Loucy (cell line): ENCODE measurements around the gene LRRC59.
"Not testable (repeated sequence)": the region's sequence is repeated elsewhere in the genome, so short reads cannot be mapped to it uniquely, and the experiment has no call there.

Source experiments
- H2AFZ ChIP-seq: fragments of 200-600 bp; sonication (generic); 2 replicates; pipeline ENCODE4 v1.6.0; 2016; ENCODE audit warnings: antibody characterized with exemption, mild to moderate bottlenecking, low read length, moderate library complexity
- H3F3A ChIP-seq: fragments of 200-600 bp; 2 replicates; pipeline ENCODE4 v1.6.0; 2016; ENCODE audit warnings: antibody characterized with exemption, low read depth, mild to moderate bottlenecking
- H3K27me3 ChIP-seq: fragments of 200-600 bp; sonication (generic); 2 replicates; pipeline ENCODE4 v1.6.1; 2014; ENCODE audit warnings: low read length, mild to moderate bottlenecking; ENCODE audit not compliant: insufficient read depth, poor library complexity, severe bottlenecking
- H3K36me3 ChIP-seq: fragments of 200-600 bp; sonication (generic); 2 replicates; pipeline ENCODE4 v1.6.1; 2016; ENCODE audit warnings: low read length; ENCODE audit not compliant: insufficient read depth
- H3K4me1 ChIP-seq: fragments of 200-600 bp; sonication (generic); 2 replicates; pipeline ENCODE4 v1.5.1; 2014; ENCODE audit warnings: low read length, mild to moderate bottlenecking; ENCODE audit not compliant: insufficient read depth, poor library complexity, severe bottlenecking
- H3K4me2 ChIP-seq: fragments of 200-600 bp; sonication (generic); 2 replicates; pipeline ENCODE4 v1.6.0; 2014; ENCODE audit warnings: antibody characterized with exemption, low read length, low read depth, mild to moderate bottlenecking; ENCODE audit not compliant: poor library complexity, severe bottlenecking
- H3K4me3 ChIP-seq: fragments of 200-600 bp; sonication (generic); 2 replicates; pipeline ENCODE4 v1.5.1; 2014; ENCODE audit warnings: low read length, mild to moderate bottlenecking, mixed read lengths; ENCODE audit not compliant: poor library complexity, severe bottlenecking
- H3K79me2 ChIP-seq: fragments of 200-600 bp; sonication (generic); 2 replicates; pipeline ENCODE4 v1.6.1; 2014; ENCODE audit warnings: low read length; ENCODE audit not compliant: insufficient read depth
- H3K9ac ChIP-seq: fragments of 200-600 bp; sonication (generic); 2 replicates; pipeline ENCODE4 v1.6.0; 2014; ENCODE audit warnings: mild to moderate bottlenecking, low read depth, low read length, moderate library complexity; ENCODE audit not compliant: poor library complexity, severe bottlenecking
- H3K9me2 ChIP-seq: fragments of 200-600 bp; sonication (generic); replicated peaks from 2 replicates; pipeline ENCODE4 v1.6.1; 2016; ENCODE audit warnings: low read depth, low read length, mixed read lengths
- H3K9me3 ChIP-seq: fragments of 200-600 bp; sonication (generic); 2 replicates; pipeline ENCODE4 v1.6.1; 2014; ENCODE audit warnings: mild to moderate bottlenecking, antibody characterized with exemption, low read length, low read depth; ENCODE audit not compliant: insufficient read depth
- H4K20me1 ChIP-seq: fragments of 200-600 bp; sonication (generic); 2 replicates; pipeline ENCODE4 v1.6.0; 2014; ENCODE audit warnings: antibody characterized with exemption, low read length, mild to moderate bottlenecking; ENCODE audit not compliant: insufficient read depth, poor library complexity, severe bottlenecking
- EZH2phosphoT487 ChIP-seq: fragments of 200-600 bp; IDR thresholded peaks from 2 replicates; pipeline ENCODE4 v1.6.1; 2018; ENCODE audit warnings: antibody characterized with exemption, mild to moderate bottlenecking, moderate library complexity, borderline replicate concordance
- TF ChIP-seq, protein P1 (sequence below): fragments of 200-600 bp; sonication (generic); conservative IDR thresholded peaks from 2 replicates; pipeline ENCODE4 v1.5.1; 2014; ENCODE audit warnings: mild to moderate bottlenecking, antibody characterized with exemption, low read length

Gene LRRC59

DNA sequence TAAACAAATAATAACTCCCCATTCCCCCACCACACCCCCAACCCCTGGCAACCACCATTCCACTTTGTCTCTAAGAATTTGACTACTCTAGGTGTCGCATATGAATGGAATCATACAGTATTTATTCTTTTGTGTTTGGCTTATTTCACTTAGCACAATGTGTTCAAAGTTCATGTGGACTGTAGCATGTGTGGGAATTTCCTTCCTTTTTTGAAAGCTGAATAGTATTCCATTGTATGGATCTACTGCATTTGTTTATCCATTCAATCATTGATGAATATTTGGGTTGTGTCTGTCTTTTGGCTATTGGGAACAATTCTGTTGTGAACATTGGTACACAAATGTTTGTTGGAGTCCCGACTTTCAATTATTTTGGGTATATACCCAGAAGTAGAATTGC is 25.4 kb upstream of the LRRC59 start:
- Histone ChIP-seq H3K4me1 (peaks cover 49% of the 10 kb centered on the region), H3K9ac (no peak overlapping the region), H3K36me3 (no peaks in the 10 kb centered on the region), H3K9me3 (no peaks in the 10 kb centered on the region), H3K9me2 (no peaks in the 10 kb centered on the region), H3K27me3 (no peaks in the 10 kb centered on the region), H3K79me2 (peaks cover 24% of the 10 kb centered on the region), H3K4me2 (no peak overlapping the region), H4K20me1 (no peaks in the 10 kb centered on the region), H2AFZ (no peak overlapping the region), H3K4me3 (no peak overlapping the region), H3F3A (peaks cover 15% of the 10 kb centered on the region)
- TF ChIP-seq EZH2phosphoT487 = no peak
- TF ChIP-seq, protein P1, sequence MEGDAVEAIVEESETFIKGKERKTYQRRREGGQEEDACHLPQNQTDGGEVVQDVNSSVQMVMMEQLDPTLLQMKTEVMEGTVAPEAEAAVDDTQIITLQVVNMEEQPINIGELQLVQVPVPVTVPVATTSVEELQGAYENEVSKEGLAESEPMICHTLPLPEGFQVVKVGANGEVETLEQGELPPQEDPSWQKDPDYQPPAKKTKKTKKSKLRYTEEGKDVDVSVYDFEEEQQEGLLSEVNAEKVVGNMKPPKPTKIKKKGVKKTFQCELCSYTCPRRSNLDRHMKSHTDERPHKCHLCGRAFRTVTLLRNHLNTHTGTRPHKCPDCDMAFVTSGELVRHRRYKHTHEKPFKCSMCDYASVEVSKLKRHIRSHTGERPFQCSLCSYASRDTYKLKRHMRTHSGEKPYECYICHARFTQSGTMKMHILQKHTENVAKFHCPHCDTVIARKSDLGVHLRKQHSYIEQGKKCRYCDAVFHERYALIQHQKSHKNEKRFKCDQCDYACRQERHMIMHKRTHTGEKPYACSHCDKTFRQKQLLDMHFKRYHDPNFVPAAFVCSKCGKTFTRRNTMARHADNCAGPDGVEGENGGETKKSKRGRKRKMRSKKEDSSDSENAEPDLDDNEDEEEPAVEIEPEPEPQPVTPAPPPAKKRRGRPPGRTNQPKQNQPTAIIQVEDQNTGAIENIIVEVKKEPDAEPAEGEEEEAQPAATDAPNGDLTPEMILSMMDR = no peak

- Histone ChIP-seq H3K4me2 (peak overlapping the region; percentile 75), H2AFZ (peak overlapping the region; percentile 79)
Measured at GRCh38 chr17:50421308-50422051, 24.2 kb upstream of the LRRC59 start.

DNA sequence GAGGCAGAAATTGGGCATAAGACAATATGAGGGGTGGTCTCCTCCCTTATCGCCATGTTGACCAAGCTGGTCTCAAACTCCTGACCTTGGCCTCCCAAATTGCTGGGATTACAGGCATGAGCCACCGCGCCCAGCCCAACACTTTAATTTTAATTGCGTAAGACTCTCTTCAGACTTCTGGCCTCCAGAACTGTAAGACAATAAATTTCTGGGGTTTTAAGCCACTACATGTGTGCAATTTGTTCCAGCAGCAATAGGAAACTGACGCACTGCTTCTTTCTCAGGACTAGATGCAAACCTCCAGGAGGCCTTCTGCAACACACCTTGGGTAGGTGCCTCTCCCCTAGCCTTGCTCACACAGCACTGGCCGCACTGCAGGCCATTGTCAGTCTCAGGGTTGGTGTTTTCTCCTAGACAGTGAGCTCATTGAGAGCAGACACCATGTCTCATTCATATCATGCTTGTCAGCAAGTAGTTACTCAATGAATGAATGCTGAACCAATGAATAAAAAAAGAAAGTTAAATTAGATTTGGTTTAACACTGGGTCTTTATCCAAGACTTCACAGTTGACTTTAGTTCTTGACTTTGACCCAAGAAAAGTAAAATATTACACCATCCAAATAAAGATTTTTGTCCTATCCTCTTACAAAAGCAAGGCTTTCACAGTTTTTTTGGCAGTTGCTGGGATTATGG is 23.2 kb upstream of the LRRC59 start:
- Histone ChIP-seq H3K4me1 (peaks cover 38% of the 10 kb centered on the region), H3K9ac (peak overlapping the region; percentile 69), H4K20me1 (no peaks in the 10 kb centered on the region), H3K27me3 (no peaks in the 10 kb centered on the region), H3K79me2 (peaks cover 11% of the 10 kb centered on the region), H3K36me3 (no peaks in the 10 kb centered on the region), H2AFZ (peak overlapping the region; percentile 79; the same call in 1 of the 2 replicates), H3K4me3 (peak overlapping the region; percentile 70), H3F3A (peaks cover 11% of the 10 kb centered on the region), H3K4me2 (peak overlapping the region; percentile 75), H3K9me3 (no peaks in the 10 kb centered on the region), H3K9me2 (no peaks in the 10 kb centered on the region)
- TF ChIP-seq, protein P1 = no peak
- TF ChIP-seq EZH2phosphoT487 = no peak

More at GRCh38 chr17:50421308-50422051, 24.2 kb upstream of the LRRC59 start:
- Histone ChIP-seq H3K79me2 (peaks cover 14% of the 10 kb centered on the region), H3K9ac (peak overlapping the region; percentile 69), H3K27me3 (no peaks in the 10 kb centered on the region), H4K20me1 (no peaks in the 10 kb centered on the region), H3K36me3 (no peaks in the 10 kb centered on the region), H3K9me2 (no peaks in the 10 kb centered on the region), H3F3A (peaks cover 11% of the 10 kb centered on the region), H3K9me3 (no peaks in the 10 kb centered on the region), H3K4me1 (peaks cover 40% of the 10 kb centered on the region), H3K4me3 (peak overlapping the region; percentile 70)
- TF ChIP-seq, protein P1 = no peak
- TF ChIP-seq EZH2phosphoT487 = no peak

DNA sequence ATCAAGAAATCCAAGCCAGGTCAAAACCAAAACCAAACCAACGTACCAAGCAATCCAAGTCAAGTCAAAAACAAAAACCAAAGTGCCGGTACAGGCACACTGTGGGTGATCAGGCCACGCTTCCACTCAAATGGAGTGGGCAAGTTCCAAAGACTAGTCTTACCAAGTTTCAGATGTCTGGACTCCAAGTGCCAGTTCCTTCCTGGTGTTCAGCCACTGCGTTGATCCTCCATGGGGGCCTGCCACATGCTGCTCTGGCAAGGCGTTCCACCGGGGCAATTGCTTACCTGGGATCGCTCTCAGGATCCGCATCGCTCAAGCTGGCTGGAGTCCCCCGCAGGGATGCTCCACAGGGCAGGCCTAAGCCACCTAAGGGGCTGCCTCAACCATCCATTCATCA is 22.3 kb upstream of the LRRC59 start:
- not testable (repeated sequence) for H3K27me3 ChIP-seq, H3K79me2 ChIP-seq, H3K9ac ChIP-seq, H2AFZ ChIP-seq, H4K20me1 ChIP-seq, H3K9me3 ChIP-seq, H3K4me2 ChIP-seq, H3K4me3 ChIP-seq, H3K9me2 ChIP-seq, H3K36me3 ChIP-seq
- Histone ChIP-seq H3K4me1 (peaks cover 28% of the 10 kb centered on the region), H3F3A (peaks cover 11% of the 10 kb centered on the region)
